Measurements from ENCODE around the gene RRP15.

The RRP15 gene, protein sequence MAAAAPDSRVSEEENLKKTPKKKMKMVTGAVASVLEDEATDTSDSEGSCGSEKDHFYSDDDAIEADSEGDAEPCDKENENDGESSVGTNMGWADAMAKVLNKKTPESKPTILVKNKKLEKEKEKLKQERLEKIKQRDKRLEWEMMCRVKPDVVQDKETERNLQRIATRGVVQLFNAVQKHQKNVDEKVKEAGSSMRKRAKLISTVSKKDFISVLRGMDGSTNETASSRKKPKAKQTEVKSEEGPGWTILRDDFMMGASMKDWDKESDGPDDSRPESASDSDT

DNA sequence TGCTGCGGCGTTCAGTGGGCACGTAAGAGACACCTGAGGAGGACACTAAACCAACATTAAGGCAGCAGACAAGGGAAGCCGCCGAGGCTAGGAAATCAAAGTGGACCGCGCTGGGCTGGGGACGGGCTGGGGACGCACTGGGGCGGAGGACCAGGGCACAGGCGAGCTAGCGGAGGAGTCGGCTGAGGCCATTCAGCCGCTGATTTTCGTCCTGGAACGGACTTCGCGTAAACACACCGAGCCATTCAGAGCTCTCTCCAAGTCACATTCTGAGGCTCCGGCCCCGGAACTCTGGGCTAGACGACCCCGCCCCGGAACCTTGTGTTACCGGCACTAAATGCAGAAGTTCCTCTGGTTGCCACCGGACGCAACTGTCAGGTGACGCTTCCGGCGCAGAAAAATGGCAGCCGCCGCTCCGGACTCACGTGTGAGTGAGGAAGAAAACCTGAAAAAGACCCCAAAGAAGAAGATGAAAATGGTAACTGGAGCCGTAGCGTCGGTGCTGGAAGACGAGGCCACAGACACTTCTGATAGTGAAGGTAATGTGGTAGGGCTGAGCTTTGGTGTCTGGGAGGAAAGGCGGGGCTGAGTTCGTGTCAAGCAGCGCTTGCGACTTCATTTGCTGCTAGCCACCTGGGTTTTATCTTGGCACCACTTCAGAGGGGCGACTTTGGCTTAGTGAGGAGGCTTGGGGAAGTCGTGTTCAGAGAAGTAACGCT, at the start of gene RRP15:
TSS of gene RRP15 (plus strand) at position 377 of the 719 bp plus-strand sequence. CDS start at position 401, 24 bp downstream.
- peak; percentile 91 for DNase-seq (ENCODE audit: low read depth)
- TF ChIP-seq POLR2A (IDR thresholded peaks at IDR 0.05; ENCODE audit: extremely low read depth, insufficient read length) (peak; percentile 52), MYC (IDR thresholded peaks at IDR 0.05; ENCODE audit: low read depth, low read length) (peak; percentile 92)
- TF ChIP-seq, protein P1, sequence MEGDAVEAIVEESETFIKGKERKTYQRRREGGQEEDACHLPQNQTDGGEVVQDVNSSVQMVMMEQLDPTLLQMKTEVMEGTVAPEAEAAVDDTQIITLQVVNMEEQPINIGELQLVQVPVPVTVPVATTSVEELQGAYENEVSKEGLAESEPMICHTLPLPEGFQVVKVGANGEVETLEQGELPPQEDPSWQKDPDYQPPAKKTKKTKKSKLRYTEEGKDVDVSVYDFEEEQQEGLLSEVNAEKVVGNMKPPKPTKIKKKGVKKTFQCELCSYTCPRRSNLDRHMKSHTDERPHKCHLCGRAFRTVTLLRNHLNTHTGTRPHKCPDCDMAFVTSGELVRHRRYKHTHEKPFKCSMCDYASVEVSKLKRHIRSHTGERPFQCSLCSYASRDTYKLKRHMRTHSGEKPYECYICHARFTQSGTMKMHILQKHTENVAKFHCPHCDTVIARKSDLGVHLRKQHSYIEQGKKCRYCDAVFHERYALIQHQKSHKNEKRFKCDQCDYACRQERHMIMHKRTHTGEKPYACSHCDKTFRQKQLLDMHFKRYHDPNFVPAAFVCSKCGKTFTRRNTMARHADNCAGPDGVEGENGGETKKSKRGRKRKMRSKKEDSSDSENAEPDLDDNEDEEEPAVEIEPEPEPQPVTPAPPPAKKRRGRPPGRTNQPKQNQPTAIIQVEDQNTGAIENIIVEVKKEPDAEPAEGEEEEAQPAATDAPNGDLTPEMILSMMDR (IDR thresholded peaks at IDR 0.05; ENCODE audit: low read depth, low read length): no peak
- TF ChIP-seq, protein P2, sequence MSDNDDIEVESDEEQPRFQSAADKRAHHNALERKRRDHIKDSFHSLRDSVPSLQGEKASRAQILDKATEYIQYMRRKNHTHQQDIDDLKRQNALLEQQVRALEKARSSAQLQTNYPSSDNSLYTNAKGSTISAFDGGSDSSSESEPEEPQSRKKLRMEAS (IDR thresholded peaks at IDR 0.05; ENCODE audit: low read depth, low read length): peak; percentile 94

DNA sequence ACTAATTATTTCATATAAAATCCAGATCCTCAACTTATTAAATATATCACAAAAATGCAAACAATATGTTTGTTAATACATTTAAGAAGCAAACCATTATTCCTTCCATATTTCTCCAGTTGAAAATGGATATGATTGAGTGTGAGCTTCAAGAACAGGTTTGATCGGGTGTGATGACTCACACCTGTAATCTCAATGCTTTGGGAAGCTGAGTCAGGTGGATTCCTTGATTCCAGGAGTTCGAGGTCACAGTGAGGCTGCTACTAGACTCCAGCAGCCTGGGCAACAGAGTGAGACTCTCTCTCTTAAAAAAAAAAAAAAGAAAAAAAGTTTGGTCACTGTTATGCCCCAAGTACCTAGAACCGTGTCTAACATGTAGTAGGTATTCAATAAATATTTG, 42.9 kb upstream of the RRP15 start:
- TF ChIP-seq, protein P1 (IDR thresholded peaks at IDR 0.05; ENCODE audit: low read depth, low read length): no peak
- no peak for TF ChIP-seq MYC (IDR thresholded peaks at IDR 0.05; ENCODE audit: low read depth, low read length)
- TF ChIP-seq, protein P2 (IDR thresholded peaks at IDR 0.05; ENCODE audit: low read depth, low read length): no peak
- TF ChIP-seq POLR2A (IDR thresholded peaks at IDR 0.05; ENCODE audit: extremely low read depth, insufficient read length): no peak
- no peak for DNase-seq (ENCODE audit: low read depth)
- no peak overlapping the region for H3K4me3 ChIP-seq (ENCODE audit: low read depth, low read length)

More for the DNA sequence above, at the start of gene RRP15:
- H3K4me3 ChIP-seq (ENCODE audit: low read depth, low read length): peak within 1 kb of the TSS; percentile 99

DNA sequence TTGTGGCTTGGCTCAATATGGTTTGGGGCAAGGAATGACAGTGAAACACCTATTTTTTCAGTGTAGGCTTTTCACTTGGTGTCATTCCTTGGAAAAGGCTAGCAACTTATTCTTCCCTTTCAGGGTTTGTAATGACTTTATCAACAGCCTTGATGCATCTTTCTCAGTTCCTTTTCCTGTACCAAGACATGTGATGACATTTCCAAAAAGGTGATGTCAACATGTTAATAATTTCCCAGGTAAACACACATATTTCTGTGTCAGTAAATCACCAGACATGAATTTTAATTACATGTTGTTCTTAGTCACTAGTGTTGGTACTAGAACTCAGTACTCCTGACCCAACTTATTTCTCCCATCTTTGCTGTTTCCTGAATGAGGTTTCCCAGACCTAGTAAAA, 37.8 kb upstream of the RRP15 start:
- DNase-seq (ENCODE audit: low read depth): no peak
- H3K4me3 ChIP-seq (ENCODE audit: low read depth, low read length): no peak overlapping the region
- TF ChIP-seq, protein P1 (IDR thresholded peaks at IDR 0.05; ENCODE audit: low read depth, low read length): no peak
- TF ChIP-seq MYC (IDR thresholded peaks at IDR 0.05; ENCODE audit: low read depth, low read length): no peak
- TF ChIP-seq POLR2A (IDR thresholded peaks at IDR 0.05; ENCODE audit: extremely low read depth, insufficient read length): no peak
- TF ChIP-seq, protein P2 (IDR thresholded peaks at IDR 0.05; ENCODE audit: low read depth, low read length): no peak

DNA sequence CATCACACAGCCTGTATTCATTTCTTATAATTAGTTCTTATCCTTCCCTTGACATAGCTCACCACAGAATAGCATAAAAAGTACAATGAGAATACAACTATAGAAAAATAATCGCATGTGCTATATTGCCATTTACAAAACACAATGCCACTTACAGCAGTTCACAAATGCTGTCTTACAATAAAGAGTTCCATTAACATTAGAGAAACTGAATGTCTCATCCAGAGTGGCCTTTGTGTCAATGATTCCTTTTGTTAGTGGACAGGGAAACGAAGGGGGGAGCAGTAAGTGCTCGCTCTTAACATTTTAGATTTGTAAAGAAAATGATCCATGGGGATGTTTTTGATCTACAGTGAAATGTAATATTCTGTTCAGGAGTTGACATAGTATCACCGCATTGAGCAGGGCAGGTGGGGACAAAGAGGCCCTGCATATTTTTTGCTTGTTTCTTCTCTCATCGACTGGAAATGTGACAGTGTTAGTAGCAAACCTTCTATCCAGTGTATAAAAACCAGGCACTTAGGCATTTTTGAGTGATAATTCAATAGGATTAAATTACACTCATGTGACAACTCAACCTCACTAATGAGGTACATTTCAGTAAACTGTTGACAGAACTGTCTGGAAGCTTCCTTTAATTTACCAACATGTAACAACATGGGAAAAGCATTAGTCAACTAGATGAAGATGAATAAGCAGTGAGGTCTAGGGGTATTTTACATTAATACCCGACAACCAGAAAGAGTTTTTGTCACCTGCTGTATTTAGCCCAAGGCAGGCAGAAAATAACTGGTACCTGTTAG, 35.6 kb upstream of the RRP15 start:
- no peak for DNase-seq (ENCODE audit: low read depth)
- no peak for TF ChIP-seq POLR2A (IDR thresholded peaks at IDR 0.05; ENCODE audit: extremely low read depth, insufficient read length)
- TF ChIP-seq, protein P2 (IDR thresholded peaks at IDR 0.05; ENCODE audit: low read depth, low read length): no peak
- TF ChIP-seq, protein P1 (IDR thresholded peaks at IDR 0.05; ENCODE audit: low read depth, low read length): no peak
- no peak for TF ChIP-seq MYC (IDR thresholded peaks at IDR 0.05; ENCODE audit: low read depth, low read length)
- H3K4me3 ChIP-seq (ENCODE audit: low read depth, low read length): no peak overlapping the region

DNA sequence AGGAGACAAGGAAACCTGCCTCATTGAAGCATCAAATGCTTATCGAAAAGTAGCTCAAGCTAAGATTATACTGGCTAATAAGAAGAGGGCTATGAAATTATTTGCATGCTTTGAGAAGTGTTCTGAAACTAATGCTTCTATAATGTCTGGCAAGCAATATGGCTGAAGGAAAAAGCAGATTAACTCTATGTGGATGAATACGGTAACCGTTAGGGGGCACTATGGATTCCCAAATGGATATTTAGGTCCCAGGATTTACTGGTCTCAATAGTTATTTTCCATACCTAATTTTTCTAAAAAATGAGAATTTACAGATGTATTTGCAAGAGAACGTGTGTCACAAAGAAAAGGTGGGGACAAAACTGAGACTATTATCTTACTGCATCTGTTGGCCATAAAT, 34.6 kb upstream of the RRP15 start:
- no peak overlapping the region for H3K4me3 ChIP-seq (ENCODE audit: low read depth, low read length)
- TF ChIP-seq, protein P2 (IDR thresholded peaks at IDR 0.05; ENCODE audit: low read depth, low read length): no peak
- TF ChIP-seq, protein P1 (IDR thresholded peaks at IDR 0.05; ENCODE audit: low read depth, low read length): no peak
- no peak for TF ChIP-seq MYC (IDR thresholded peaks at IDR 0.05; ENCODE audit: low read depth, low read length)
- TF ChIP-seq POLR2A (IDR thresholded peaks at IDR 0.05; ENCODE audit: extremely low read depth, insufficient read length): no peak
- DNase-seq (ENCODE audit: low read depth): no peak

Measured in NB4 (cell line).